Measurements from ENCODE around the gene ZGPAT. TPM values are rescaled to one million over a fixed set of nuclear protein-coding genes. Genes with fewer than 3 reads are reported as not detected.

ZGPAT gene
- total RNA-seq, 1 experiment from 2014 or later, result 27.6 TPM

DNA sequence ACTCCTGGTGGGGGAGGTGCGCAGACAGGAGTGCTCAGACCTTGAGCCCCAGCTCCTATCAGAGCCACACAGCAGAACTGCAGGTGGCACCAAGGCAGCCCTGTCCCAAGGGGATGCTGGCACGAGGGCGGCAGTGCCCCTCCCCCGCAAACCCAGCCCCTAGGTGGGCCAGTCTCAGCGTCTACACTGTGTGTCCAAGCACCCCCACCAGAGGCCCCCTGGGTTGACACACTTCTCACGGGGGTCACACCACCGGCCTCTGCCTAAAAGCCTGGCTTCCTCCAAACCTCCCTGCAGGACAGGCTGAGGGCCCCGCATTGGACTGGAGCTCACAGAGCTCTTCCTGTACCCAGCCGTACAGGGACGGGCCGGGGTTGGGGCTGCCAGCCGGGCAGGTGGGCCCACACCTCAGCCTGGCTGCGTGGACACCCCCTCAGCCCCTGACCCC, 39.8 kb downstream of the ZGPAT start:
- no peaks in the 10 kb centered on the region for H3K9me3 Mint-ChIP-seq
- H3K36me3 Mint-ChIP-seq (ENCODE audit: insufficient read depth in 1 of 3, low read depth in 3 of 3), result peaks cover 0 to 16% (median 14%) of the 10 kb centered on the region in 3 experiments; a peak in 4 of 7 replicates
- WGBS (ENCODE audit: extremely low coverage, insufficient read length, low lambda C conversion rate), result no CpG with 5 or more reads among the region's 13 CpGs
- H4K8ac ChIP-seq (replicated peaks; ENCODE audit: insufficient read length, low read depth, low read length), result no peak overlapping the region
- no peak overlapping the region for H3K4ac ChIP-seq (ENCODE audit: low read depth, low read length)
- H3K27ac ChIP-seq (ENCODE audit: insufficient read length, low read depth, low read length), result no peak overlapping the region
- no peak overlapping the region for H2BK12ac ChIP-seq (ENCODE audit: insufficient read length, low read depth, low read length)
- no peaks in the 10 kb centered on the region for H3K27me3 ChIP-seq (ENCODE audit: insufficient read depth, low read length)
- H3K23me2 ChIP-seq (ENCODE audit: insufficient read length, low read depth, low read length, poor library complexity, severe bottlenecking), result no peaks in the 10 kb centered on the region
- H4K5ac ChIP-seq (ENCODE audit: insufficient read length, low read depth, low read length), result no peak overlapping the region
- no peak overlapping the region for H2BK5ac ChIP-seq (ENCODE audit: insufficient read length, low read length)
- no peaks in the 10 kb centered on the region for H4K20me1 ChIP-seq (ENCODE audit: control insufficient read depth, insufficient read depth, insufficient read length)
- no peaks in the 10 kb centered on the region for H3K79me1 ChIP-seq (ENCODE audit: insufficient read depth, low read depth, low read length, poor library complexity, severe bottlenecking)
- no peak overlapping the region for H2BK20ac ChIP-seq (ENCODE audit: low read depth, low read length, poor library complexity, severe bottlenecking)
- H2AFZ ChIP-seq (ENCODE audit: low read length), result no peak overlapping the region
- H3K18ac ChIP-seq (ENCODE audit: insufficient read length, low read depth, low read length), result no peak overlapping the region
- no peak overlapping the region for H3K4me2 ChIP-seq (ENCODE audit: insufficient read depth, insufficient read length, low read length)
- TF ChIP-seq, protein P1, sequence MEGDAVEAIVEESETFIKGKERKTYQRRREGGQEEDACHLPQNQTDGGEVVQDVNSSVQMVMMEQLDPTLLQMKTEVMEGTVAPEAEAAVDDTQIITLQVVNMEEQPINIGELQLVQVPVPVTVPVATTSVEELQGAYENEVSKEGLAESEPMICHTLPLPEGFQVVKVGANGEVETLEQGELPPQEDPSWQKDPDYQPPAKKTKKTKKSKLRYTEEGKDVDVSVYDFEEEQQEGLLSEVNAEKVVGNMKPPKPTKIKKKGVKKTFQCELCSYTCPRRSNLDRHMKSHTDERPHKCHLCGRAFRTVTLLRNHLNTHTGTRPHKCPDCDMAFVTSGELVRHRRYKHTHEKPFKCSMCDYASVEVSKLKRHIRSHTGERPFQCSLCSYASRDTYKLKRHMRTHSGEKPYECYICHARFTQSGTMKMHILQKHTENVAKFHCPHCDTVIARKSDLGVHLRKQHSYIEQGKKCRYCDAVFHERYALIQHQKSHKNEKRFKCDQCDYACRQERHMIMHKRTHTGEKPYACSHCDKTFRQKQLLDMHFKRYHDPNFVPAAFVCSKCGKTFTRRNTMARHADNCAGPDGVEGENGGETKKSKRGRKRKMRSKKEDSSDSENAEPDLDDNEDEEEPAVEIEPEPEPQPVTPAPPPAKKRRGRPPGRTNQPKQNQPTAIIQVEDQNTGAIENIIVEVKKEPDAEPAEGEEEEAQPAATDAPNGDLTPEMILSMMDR (conservative IDR thresholded peaks at IDR 0.05), result no peak
- no peak overlapping the region for H3K27ac Mint-ChIP-seq
- H3K9ac ChIP-seq (ENCODE audit: extremely low read depth, insufficient read length, low read length), result no peak overlapping the region
- H2AK5ac ChIP-seq (ENCODE audit: insufficient read length, low read length), result no peak overlapping the region
- no peak overlapping the region for H2BK15ac ChIP-seq (ENCODE audit: low read depth, low read length)
- H3K79me2 ChIP-seq (ENCODE audit: insufficient read depth, low read length), result no peaks in the 10 kb centered on the region
- H3K14ac ChIP-seq (ENCODE audit: insufficient read depth, low read length), result no peak overlapping the region
- no peak overlapping the region for H3K23ac ChIP-seq (ENCODE audit: insufficient read length, low read depth, low read length)
- DNase-seq, result no peak
- no peaks in the 10 kb centered on the region for H3K27me3 Mint-ChIP-seq (ENCODE audit: low read depth)
- no peaks in the 10 kb centered on the region for H3K9me3 ChIP-seq (ENCODE audit: control insufficient read depth, low read depth, low read length)
- no peak overlapping the region for H3K4me3 Mint-ChIP-seq
- H2BK120ac ChIP-seq (ENCODE audit: low read depth, low read length, poor library complexity, severe bottlenecking), result no peak overlapping the region
- no peak overlapping the region for H4K91ac ChIP-seq (ENCODE audit: insufficient read length, low read depth, low read length)
- H3K4me1 Mint-ChIP-seq, result peaks cover 4 to 8% of the 10 kb centered on the region in 2 experiments; a peak in 3 of 4 replicates
- H3T11ph ChIP-seq (ENCODE audit: low read length), result no peak overlapping the region
- H3K56ac ChIP-seq (ENCODE audit: insufficient read length, low read depth, low read length), result no peak overlapping the region
- H3K4me1 ChIP-seq (ENCODE audit: insufficient read depth, low read length), result no peaks in the 10 kb centered on the region; the same call in 1 of the 2 replicates

Measured in H9 (cell line).